HG03196 (cell line): Measurements from ENCODE around the gene TIMP3.

Experiments
- ATAC-seq: cut with Tn5 transposase; IDR thresholded peaks from one replicate; pipeline ENCODE4 v1.9.1; 2021; ENCODE audit not compliant: unreplicated experiment

TIMP3 gene

GRCh38 chr22:32805361-32805881 is 3.9 kb downstream of the TIMP3 start:
- no peak for ATAC-seq

- no peak for ATAC-seq
These were observed 4.8 kb downstream of the TIMP3 start for GRCh38 chr22:32806296-32806695.

- ATAC-seq = no peak
These were observed 6.5 kb downstream of the TIMP3 start for GRCh38 chr22:32808038-32808445.

GRCh38 chr22:32809786-32810554 is 8.5 kb downstream of the TIMP3 start:
- ATAC-seq = no peak

GRCh38 chr22:32810555-32811133 is 9.1 kb downstream of the TIMP3 start:
- no peak for ATAC-seq

GRCh38 chr22:32811788-32812545 is 10.5 kb downstream of the TIMP3 start:
- ATAC-seq = no peak

- no peak for ATAC-seq
These were observed 12.9 kb downstream of the TIMP3 start for GRCh38 chr22:32814285-32814860.

GRCh38 chr22:32815059-32815458 is 13.6 kb downstream of the TIMP3 start:
- no peak for ATAC-seq

- no peak for ATAC-seq
These were observed 14.4 kb downstream of the TIMP3 start for GRCh38 chr22:32815943-32816342.

GRCh38 chr22:32817137-32817730 is 15.7 kb downstream of the TIMP3 start:
- ATAC-seq = no peak

GRCh38 chr22:32818446-32819115 is 17.1 kb downstream of the TIMP3 start:
- ATAC-seq = no peak

GRCh38 chr22:32819120-32819519 is 17.6 kb downstream of the TIMP3 start:
- no peak for ATAC-seq

GRCh38 chr22:32820131-32821119 is 18.9 kb downstream of the TIMP3 start:
- ATAC-seq = no peak

GRCh38 chr22:32822179-32822877 is 20.8 kb downstream of the TIMP3 start:
- no peak for ATAC-seq

- ATAC-seq = no peak
These were observed 21.7 kb downstream of the TIMP3 start for GRCh38 chr22:32823024-32823730.

- ATAC-seq = no peak
These were observed 23.2 kb downstream of the TIMP3 start for GRCh38 chr22:32824531-32825312.

GRCh38 chr22:32826537-32826936 is 25.0 kb downstream of the TIMP3 start:
- ATAC-seq = no peak
